Measurements from ENCODE around the gene SLIT1.

DNA sequence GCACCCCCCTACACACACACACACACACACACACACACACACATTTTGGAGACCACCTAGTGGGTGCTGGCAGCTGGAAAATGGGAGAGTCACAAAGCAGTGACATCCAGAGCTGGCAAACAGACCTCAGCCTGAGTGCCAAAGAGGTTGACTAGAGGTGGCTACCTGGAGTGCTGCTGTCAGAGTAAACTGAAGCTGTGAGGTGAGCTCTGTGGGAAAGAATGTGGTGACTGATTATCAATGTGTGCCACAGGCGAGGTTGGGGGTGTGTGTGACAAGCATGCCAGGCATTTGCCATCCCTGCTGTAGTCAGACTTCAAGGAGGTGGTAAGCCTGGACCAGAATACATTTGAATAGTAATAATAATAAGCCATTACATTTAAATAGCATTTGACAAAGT lies 120.6 kb downstream of the SLIT1 start:
- no peak for TF ChIP-seq POLR2AphosphoS5 (IDR thresholded peaks at IDR 0.05; ENCODE audit: low read depth, low read length)
- TF ChIP-seq POLR2A (IDR thresholded peaks at IDR 0.05; ENCODE audit: low read depth, low read length): no peak
- no peak for TF ChIP-seq TAF1 (IDR thresholded peaks at IDR 0.05; ENCODE audit: borderline replicate concordance, low read depth, low read length)

Measured in GM12892 (cell line).